HEK293 (cell line): ENCODE measurements around the gene NUBP1.

Experiments used
- CTCF ChIA-PET: fragments of 350-600 bp; formaldehyde crosslinking; extraction: SDS; loops from one replicate; lab custom pipeline; 2021; ENCODE audit warnings: antibody characterized with exemption; lab: Yijun Ruan, JAX
- POLR2A ChIA-PET: fragments of 300-600 bp; formaldehyde crosslinking; extraction: SDS; loops from one replicate; lab custom pipeline; 2020; ENCODE audit warnings: antibody characterized with exemption, inconsistent platforms; lab: Yijun Ruan, JAX
- H3K27ac ChIP-seq: fragments of 200-500 bp; sonication (Bioruptor generic); 2 replicates; pipeline ENCODE4 v1.5.1; 2014; ENCODE audit warnings: low read depth, low read length, control low read depth, inconsistent platforms; ENCODE audit errors: extremely low read depth
- H3K36me3 ChIP-seq, 2 experiments: fragments of 200-500 bp in 1 of 2; sonication (Bioruptor generic) in 1 of 2; 1 replicate in 1 of 2; 2 replicates in 1 of 2; pipeline ENCODE4 v1.5.1; 2014 to 2017; ENCODE audit warnings: inconsistent platforms in 2 of 2, low read length in 2 of 2; ENCODE audit not compliant: control insufficient read depth in 2 of 2, insufficient read depth in 1 of 2
- H3K4me1 ChIP-seq: fragments of 200-500 bp; sonication (Bioruptor generic); 2 replicates; pipeline ENCODE4 v1.5.1; 2014; ENCODE audit warnings: mild to moderate bottlenecking, low read length, inconsistent platforms; ENCODE audit not compliant: control insufficient read depth, insufficient read depth
- H3K4me3 ChIP-seq: 2 replicates; pipeline ENCODE4 v1.5.1; 2011; ENCODE audit warnings: low read depth, mild to moderate bottlenecking, control low read depth, low read length, moderate library complexity
- H3K9me3 ChIP-seq: fragments of 200-500 bp; sonication (Bioruptor generic); 2 replicates; pipeline ENCODE4 v1.5.1; 2014; ENCODE audit warnings: low read depth, low read length, inconsistent platforms; ENCODE audit not compliant: control insufficient read depth, insufficient read depth
- HOXC10 ChIP-seq: sonication (generic); formaldehyde crosslinking; IDR thresholded peaks from 2 replicates; pipeline ENCODE4 v1.8.1; 2023; ENCODE audit warnings: mild to moderate bottlenecking, missing genetic modification reagents
- SP2 ChIP-seq: fragments of 450-650 bp; formaldehyde crosslinking; IDR thresholded peaks from 2 replicates; pipeline ENCODE4 v1.5.1; 2016; ENCODE audit warnings: missing biosample characterization, missing genetic modification characterization
- TRIM28 ChIP-seq: IDR thresholded peaks from 2 replicates; pipeline ENCODE4 v1.6.1; 2011; ENCODE audit warnings: low read length, control low read depth, borderline replicate concordance
- ZBTB17 ChIP-seq: fragments of 450-650 bp; formaldehyde crosslinking; IDR thresholded peaks from 2 replicates; pipeline ENCODE4 v1.5.1; 2016; ENCODE audit warnings: missing biosample characterization, missing genetic modification characterization
- ZFHX2 ChIP-seq: fragments of 450-650 bp; formaldehyde crosslinking; conservative IDR thresholded peaks from 2 replicates; pipeline ENCODE4 v1.5.1; 2016; ENCODE audit warnings: missing biosample characterization, missing genetic modification characterization
- ZFP3 ChIP-seq: fragments of 450-650 bp; formaldehyde crosslinking; IDR thresholded peaks from 2 replicates; pipeline ENCODE4 v1.5.1; 2016; ENCODE audit warnings: low read depth, missing biosample characterization, missing genetic modification characterization
- ZNF121 ChIP-seq: fragments of 450-650 bp; formaldehyde crosslinking; IDR thresholded peaks from 2 replicates; pipeline ENCODE4 v1.5.1; 2016; ENCODE audit warnings: missing biosample characterization, missing genetic modification characterization
- ZNF140 ChIP-seq: fragments of 450-650 bp; formaldehyde crosslinking; IDR thresholded peaks from 2 replicates; pipeline ENCODE4 v1.5.1; 2016; ENCODE audit warnings: missing biosample characterization, missing genetic modification characterization
- ZNF555 ChIP-seq: fragments of 450-650 bp; formaldehyde crosslinking; conservative IDR thresholded peaks from 2 replicates; pipeline ENCODE4 v1.5.1; 2017; ENCODE audit warnings: missing biosample characterization, mild to moderate bottlenecking, missing genetic modification characterization, inconsistent platforms
- ZNF707 ChIP-seq: fragments of 450-650 bp; formaldehyde crosslinking; IDR thresholded peaks from 2 replicates; pipeline ENCODE4 v1.5.1; 2016; ENCODE audit warnings: missing biosample characterization, missing genetic modification characterization
- TF ChIP-seq, protein P1 (sequence below): fragments of 450-650 bp; formaldehyde crosslinking; IDR thresholded peaks from 2 replicates; pipeline ENCODE4 v1.5.1; 2016; ENCODE audit warnings: missing biosample characterization, missing genetic modification characterization, borderline replicate concordance
- TF ChIP-seq, protein P2 (sequence below): fragments of 450-650 bp; formaldehyde crosslinking; conservative IDR thresholded peaks from 2 replicates; pipeline ENCODE4 v1.5.1; 2016; ENCODE audit warnings: low read depth, missing biosample characterization, missing genetic modification characterization
- TF ChIP-seq, protein P3 (sequence below): IDR thresholded peaks from 2 replicates; pipeline ENCODE4 v1.6.1; 2011; ENCODE audit warnings: mild to moderate bottlenecking, low read depth, low read length, borderline replicate concordance
- TF ChIP-seq, protein P4 (sequence below): fragments of 450-650 bp; formaldehyde crosslinking; IDR thresholded peaks from 2 replicates; pipeline ENCODE4 v1.5.1; 2016; ENCODE audit warnings: missing biosample characterization, missing genetic modification characterization

Gene NUBP1

DNA sequence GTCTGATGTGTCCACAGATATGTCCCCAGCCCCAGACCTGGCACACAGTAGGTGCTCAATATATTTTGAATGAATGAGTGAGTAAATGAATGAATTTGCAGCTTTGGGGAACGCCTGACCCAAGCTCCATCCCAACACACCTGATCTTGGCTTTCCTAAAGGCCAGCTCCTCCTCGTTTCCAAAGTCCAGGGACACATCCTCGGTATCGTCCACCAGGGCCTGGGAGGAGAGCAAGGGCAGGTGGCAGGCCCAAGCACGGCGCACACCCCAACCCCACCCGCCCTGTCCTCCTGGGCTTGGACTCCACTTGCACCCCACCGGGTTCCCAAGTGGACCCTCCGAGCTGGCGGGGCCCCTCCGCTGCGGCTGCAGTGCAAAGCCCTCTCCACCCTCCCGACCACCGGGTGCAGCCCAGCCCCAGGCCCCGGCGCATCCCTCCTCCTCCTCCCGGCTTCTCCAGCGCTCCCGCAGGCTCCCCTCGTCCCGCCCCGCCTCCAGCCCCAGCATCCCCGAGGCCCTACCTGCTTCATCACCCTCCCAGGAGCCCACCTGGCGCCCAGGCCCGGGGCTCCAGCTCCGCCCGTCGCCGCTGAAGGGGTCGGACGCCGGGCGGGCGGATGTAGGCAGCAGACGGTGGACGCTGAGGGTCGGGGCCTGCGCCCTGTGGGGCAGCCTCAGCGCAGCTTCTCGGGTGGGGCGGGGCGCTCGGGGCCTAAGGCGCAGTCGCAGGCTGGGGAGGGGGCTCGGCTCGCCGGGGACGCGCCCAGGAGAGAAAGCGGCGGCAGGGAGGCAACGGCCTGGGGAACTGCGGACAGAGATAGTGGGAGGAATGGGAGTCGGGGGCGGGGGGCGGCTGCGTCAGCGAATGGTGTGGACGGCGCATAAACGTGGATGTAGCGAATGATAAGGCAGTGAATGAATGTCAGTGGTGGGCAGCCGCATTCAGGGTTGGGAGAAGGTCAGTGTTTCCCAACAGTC is 74.6 kb downstream of the NUBP1 start, which contains the start of gene TVP23A:
TVP23A (minus strand) TSS at position 832 of the 979 bp plus-strand sequence; CDS start at position 531, 301 bp downstream.
- H3K4me3 ChIP-seq, result no peak within 1 kb of the TSS
- ChIA-PET CTCF (no interaction called here), POLR2A (no interaction called here)
- TF ChIP-seq, protein P1, sequence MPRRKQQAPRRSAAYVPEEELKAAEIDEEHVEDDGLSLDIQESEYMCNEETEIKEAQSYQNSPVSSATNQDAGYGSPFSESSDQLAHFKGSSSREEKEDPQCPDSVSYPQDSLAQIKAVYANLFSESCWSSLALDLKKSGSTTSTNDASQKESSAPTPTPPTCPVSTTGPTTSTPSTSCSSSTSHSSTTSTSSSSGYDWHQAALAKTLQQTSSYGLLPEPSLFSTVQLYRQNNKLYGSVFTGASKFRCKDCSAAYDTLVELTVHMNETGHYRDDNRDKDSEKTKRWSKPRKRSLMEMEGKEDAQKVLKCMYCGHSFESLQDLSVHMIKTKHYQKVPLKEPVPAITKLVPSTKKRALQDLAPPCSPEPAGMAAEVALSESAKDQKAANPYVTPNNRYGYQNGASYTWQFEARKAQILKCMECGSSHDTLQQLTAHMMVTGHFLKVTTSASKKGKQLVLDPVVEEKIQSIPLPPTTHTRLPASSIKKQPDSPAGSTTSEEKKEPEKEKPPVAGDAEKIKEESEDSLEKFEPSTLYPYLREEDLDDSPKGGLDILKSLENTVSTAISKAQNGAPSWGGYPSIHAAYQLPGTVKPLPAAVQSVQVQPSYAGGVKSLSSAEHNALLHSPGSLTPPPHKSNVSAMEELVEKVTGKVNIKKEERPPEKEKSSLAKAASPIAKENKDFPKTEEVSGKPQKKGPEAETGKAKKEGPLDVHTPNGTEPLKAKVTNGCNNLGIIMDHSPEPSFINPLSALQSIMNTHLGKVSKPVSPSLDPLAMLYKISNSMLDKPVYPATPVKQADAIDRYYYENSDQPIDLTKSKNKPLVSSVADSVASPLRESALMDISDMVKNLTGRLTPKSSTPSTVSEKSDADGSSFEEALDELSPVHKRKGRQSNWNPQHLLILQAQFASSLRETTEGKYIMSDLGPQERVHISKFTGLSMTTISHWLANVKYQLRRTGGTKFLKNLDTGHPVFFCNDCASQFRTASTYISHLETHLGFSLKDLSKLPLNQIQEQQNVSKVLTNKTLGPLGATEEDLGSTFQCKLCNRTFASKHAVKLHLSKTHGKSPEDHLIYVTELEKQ (tag by site-specific recombination), result no peak
- TF ChIP-seq SP2 (tag by site-specific recombination) (no peak), TRIM28 (no peak), ZFHX2 (tag by site-specific recombination) (no peak), ZNF555 (tag by site-specific recombination) (no peak), ZNF140 (tag by site-specific recombination) (no peak), ZNF707 (no peak), ZFP3 (tag by site-specific recombination) (no peak), HOXC10 (CRISPR knock-in tag) (no peak), ZBTB17 (no peak), ZNF121 (no peak)
- TF ChIP-seq, protein P2, sequence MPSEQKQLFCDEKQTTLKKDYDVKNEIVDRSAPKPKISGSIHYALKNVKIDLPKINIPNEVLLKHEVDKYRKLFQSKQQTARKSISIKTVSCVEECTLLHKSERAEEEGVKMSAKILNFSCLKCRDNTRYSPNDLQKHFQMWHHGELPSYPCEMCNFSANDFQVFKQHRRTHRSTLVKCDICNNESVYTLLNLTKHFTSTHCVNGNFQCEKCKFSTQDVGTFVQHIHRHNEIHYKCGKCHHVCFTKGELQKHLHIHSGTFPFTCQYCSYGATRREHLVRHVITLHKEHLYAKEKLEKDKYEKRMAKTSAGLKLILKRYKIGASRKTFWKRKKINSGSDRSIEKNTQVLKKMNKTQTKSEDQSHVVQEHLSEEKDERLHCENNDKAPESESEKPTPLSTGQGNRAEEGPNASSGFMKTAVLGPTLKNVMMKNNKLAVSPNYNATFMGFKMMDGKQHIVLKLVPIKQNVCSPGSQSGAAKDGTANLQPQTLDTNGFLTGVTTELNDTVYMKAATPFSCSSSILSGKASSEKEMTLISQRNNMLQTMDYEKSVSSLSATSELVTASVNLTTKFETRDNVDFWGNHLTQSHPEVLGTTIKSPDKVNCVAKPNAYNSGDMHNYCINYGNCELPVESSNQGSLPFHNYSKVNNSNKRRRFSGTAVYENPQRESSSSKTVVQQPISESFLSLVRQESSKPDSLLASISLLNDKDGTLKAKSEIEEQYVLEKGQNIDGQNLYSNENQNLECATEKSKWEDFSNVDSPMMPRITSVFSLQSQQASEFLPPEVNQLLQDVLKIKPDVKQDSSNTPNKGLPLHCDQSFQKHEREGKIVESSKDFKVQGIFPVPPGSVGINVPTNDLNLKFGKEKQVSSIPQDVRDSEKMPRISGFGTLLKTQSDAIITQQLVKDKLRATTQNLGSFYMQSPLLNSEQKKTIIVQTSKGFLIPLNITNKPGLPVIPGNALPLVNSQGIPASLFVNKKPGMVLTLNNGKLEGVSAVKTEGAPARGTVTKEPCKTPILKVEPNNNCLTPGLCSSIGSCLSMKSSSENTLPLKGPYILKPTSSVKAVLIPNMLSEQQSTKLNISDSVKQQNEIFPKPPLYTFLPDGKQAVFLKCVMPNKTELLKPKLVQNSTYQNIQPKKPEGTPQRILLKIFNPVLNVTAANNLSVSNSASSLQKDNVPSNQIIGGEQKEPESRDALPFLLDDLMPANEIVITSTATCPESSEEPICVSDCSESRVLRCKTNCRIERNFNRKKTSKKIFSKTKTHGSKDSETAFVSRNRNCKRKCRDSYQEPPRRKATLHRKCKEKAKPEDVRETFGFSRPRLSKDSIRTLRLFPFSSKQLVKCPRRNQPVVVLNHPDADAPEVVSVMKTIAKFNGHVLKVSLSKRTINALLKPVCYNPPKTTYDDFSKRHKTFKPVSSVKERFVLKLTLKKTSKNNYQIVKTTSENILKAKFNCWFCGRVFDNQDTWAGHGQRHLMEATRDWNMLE (tag by site-specific recombination), result no peak
- TF ChIP-seq, protein P3, sequence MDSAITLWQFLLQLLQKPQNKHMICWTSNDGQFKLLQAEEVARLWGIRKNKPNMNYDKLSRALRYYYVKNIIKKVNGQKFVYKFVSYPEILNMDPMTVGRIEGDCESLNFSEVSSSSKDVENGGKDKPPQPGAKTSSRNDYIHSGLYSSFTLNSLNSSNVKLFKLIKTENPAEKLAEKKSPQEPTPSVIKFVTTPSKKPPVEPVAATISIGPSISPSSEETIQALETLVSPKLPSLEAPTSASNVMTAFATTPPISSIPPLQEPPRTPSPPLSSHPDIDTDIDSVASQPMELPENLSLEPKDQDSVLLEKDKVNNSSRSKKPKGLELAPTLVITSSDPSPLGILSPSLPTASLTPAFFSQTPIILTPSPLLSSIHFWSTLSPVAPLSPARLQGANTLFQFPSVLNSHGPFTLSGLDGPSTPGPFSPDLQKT, result no peak
- TF ChIP-seq, protein P4, sequence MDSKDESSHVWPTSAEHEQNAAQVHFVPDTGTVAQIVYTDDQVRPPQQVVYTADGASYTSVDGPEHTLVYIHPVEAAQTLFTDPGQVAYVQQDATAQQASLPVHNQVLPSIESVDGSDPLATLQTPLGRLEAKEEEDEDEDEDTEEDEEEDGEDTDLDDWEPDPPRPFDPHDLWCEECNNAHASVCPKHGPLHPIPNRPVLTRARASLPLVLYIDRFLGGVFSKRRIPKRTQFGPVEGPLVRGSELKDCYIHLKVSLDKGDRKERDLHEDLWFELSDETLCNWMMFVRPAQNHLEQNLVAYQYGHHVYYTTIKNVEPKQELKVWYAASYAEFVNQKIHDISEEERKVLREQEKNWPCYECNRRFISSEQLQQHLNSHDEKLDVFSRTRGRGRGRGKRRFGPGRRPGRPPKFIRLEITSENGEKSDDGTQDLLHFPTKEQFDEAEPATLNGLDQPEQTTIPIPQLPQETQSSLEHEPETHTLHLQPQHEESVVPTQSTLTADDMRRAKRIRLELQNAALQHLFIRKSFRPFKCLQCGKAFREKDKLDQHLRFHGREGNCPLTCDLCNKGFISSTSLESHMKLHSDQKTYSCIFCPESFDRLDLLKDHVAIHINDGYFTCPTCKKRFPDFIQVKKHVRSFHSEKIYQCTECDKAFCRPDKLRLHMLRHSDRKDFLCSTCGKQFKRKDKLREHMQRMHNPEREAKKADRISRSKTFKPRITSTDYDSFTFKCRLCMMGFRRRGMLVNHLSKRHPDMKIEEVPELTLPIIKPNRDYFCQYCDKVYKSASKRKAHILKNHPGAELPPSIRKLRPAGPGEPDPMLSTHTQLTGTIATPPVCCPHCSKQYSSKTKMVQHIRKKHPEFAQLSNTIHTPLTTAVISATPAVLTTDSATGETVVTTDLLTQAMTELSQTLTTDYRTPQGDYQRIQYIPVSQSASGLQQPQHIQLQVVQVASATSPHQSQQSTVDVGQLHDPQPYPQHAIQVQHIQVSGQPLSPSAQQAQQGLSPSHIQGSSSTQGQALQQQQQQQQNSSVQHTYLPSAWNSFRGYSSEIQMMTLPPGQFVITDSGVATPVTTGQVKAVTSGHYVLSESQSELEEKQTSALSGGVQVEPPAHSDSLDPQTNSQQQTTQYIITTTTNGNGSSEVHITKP (tag by site-specific recombination), result no peak
- no peaks in the 10 kb centered on the region for H3K9me3 ChIP-seq
- H3K36me3 ChIP-seq, result no peaks in the 10 kb centered on the region
- H3K27ac ChIP-seq, result no peak within 1 kb of the TSS
- no peaks in the 10 kb centered on the region for H3K4me1 ChIP-seq
